Right lobe of liver (tissue), 4 donors: ENCODE results near the gene AIF1.

ENCODE experiments used
- POLR2A ChIP-seq: fragments of 450-650 bp; IDR thresholded peaks from one replicate; pipeline ENCODE4 v1.6.1; 2017; ENCODE audit warnings: antibody characterized with exemption, mild to moderate bottlenecking
- TF ChIP-seq, protein P1 (sequence below), 4 donors: fragments of 200-600 bp in 3 of 4; fragments of 450-650 bp in 1 of 4; IDR thresholded peaks; one replicate each; pipeline versions ENCODE4 v1.5.1 to v1.8.0; 2016 to 2022; ENCODE audit warnings: antibody characterized with exemption in 4 of 4, mild to moderate bottlenecking in 2 of 4
- donor health status: DM: no; HTN: no; CAD: no.
- donor health status: DM: no; HTN: no; CAD: no.
- donor health status: DM: no; HTN: yes; CAD: no.

DNA sequence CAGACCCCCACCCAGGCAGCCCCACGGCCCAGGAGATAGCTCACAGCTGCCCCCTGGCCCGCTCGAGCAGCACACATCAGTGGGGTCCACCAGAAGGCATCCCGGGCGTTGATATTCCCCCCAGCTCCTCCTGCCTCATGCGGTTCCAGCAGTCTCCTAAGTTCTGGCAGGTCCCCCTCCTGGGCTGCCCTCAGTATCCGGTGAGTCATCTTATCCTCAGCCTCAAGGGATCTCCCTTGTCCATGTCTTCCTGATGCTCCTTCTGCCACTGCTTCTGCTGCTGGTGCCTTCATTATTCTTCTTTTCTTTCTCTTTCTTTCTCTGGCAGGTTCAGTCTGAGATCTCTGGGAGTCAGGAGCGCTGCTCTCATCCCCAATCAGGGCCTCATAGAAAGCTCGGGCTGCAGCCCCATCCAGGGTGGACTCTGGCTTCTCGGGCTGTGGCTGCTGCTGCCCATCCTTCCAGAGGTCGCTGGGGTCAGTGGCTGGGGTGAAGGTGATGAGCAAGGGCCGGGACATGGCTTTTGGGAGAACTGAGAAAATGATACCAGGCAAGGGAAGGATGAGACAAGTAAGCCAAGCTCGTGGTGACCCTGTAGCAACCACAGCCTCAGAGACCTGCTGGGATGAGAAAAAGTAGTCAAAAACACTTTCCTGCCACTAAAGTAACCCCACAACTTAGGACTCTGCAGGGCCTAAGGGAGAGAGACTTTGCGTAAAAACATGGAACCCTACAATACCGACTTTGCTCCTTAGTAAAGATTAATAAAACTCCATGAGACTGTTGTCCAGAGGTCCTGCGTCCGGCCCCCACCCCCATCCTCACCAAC, 49.1 kb downstream of the AIF1 start:
- TF ChIP-seq, protein P1, sequence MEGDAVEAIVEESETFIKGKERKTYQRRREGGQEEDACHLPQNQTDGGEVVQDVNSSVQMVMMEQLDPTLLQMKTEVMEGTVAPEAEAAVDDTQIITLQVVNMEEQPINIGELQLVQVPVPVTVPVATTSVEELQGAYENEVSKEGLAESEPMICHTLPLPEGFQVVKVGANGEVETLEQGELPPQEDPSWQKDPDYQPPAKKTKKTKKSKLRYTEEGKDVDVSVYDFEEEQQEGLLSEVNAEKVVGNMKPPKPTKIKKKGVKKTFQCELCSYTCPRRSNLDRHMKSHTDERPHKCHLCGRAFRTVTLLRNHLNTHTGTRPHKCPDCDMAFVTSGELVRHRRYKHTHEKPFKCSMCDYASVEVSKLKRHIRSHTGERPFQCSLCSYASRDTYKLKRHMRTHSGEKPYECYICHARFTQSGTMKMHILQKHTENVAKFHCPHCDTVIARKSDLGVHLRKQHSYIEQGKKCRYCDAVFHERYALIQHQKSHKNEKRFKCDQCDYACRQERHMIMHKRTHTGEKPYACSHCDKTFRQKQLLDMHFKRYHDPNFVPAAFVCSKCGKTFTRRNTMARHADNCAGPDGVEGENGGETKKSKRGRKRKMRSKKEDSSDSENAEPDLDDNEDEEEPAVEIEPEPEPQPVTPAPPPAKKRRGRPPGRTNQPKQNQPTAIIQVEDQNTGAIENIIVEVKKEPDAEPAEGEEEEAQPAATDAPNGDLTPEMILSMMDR (IDR thresholded peaks at IDR 0.05): no peak
- no peak for TF ChIP-seq POLR2A
